SH-SY5Y (cell line): ENCODE results near the gene PPP2R3B.

Experiments used
- GATA2 ChIP-seq: IDR thresholded peaks from 2 replicates; pipeline ENCODE4 v1.6.1; 2011; ENCODE audit warnings: mild to moderate bottlenecking, low read depth, low read length
- GATA3 ChIP-seq: IDR thresholded peaks from 2 replicates; pipeline ENCODE4 v1.6.1; 2011; ENCODE audit warnings: low read depth, mild to moderate bottlenecking, low read length, moderate library complexity

GRCh38 chrX:313546-313945 is 73.2 kb downstream of the PPP2R3B start:
- TF ChIP-seq GATA3 (no peak), GATA2 (no peak)
